CD4-positive, alpha-beta T cell (primary cell): ENCODE data around the gene CD99L2. TPM values are rescaled to one million over a fixed set of nuclear protein-coding genes. Genes with fewer than 3 reads are reported as not detected.

Experiments
- ATAC-seq: fragments of 200-7000 bp; cut with Tn5 transposase; one replicate; pipeline ENCODE4 v1.10.0; 2022; ENCODE audit warnings: mild to moderate bottlenecking; ENCODE audit not compliant: poor library complexity
- CTCF ChIA-PET: fragments of 350-600 bp; sonication (Branson Sonifier 250); formaldehyde crosslinking; loops from one replicate; lab custom pipeline; 2021; ENCODE audit warnings: antibody characterized with exemption, inconsistent platforms; lab: Charles Lee
- POLR2A ChIA-PET: fragments of 350-600 bp; sonication (Branson Sonifier 250); formaldehyde crosslinking; loops from one replicate; lab custom pipeline; 2021; ENCODE audit warnings: antibody characterized with exemption, inconsistent platforms; lab: Charles Lee
- DNase-seq, 14 experiments: peaks; one replicate each; pipeline ENCODE4 v3.0.0-alpha.2; 2013 to 2020; ENCODE audit warnings: mixed read lengths in 2 of 14
- H3K27ac ChIP-seq, 2 donors: one replicate each; pipeline versions ENCODE4 v1.5.1 to v1.7.0; 2013; ENCODE audit warnings: low read length in 2 of 2, low read depth in 1 of 2, mild to moderate bottlenecking in 1 of 2
- H3K27me3 ChIP-seq, 2 experiments: 1 replicate in 1 of 2; 2 replicates in 1 of 2; pipeline versions ENCODE4 v1.6.1 to v1.7.0; 2013; ENCODE audit warnings: low read length in 2 of 2, control low read depth in 1 of 2, mild to moderate bottlenecking in 1 of 2, moderate library complexity in 1 of 2; ENCODE audit not compliant: insufficient read depth in 2 of 2, control insufficient read depth in 1 of 2
- H3K36me3 ChIP-seq: one replicate; pipeline ENCODE4 v1.6.1; 2013; ENCODE audit warnings: low read length, control low read depth; ENCODE audit not compliant: insufficient read depth
- H3K4me1 ChIP-seq: one replicate; pipeline ENCODE4 v1.6.1; 2013; ENCODE audit warnings: low read length, control low read depth; ENCODE audit not compliant: insufficient read depth
- H3K4me3 ChIP-seq: one replicate; pipeline ENCODE4 v1.5.1; 2013; ENCODE audit warnings: mild to moderate bottlenecking, low read length, moderate library complexity
- H3K9me3 ChIP-seq, 2 experiments: 1 replicate in 1 of 2; 2 replicates in 1 of 2; pipeline versions ENCODE4 v1.6.1 to v1.7.0; 2013; ENCODE audit warnings: low read length in 2 of 2, mild to moderate bottlenecking in 2 of 2, control low read depth in 1 of 2, moderate library complexity in 1 of 2; ENCODE audit not compliant: control insufficient read depth in 1 of 2, insufficient read depth in 1 of 2
- H3K27ac Mint-ChIP-seq: one replicate; pipeline ENCODE4 v1.8.0; 2020; ENCODE audit warnings: mixed read lengths
- H3K27me3 Mint-ChIP-seq: one replicate; pipeline ENCODE4 v1.8.0; 2021; ENCODE audit warnings: mixed read lengths
- H3K36me3 Mint-ChIP-seq: one replicate; pipeline ENCODE4 v1.8.0; 2021; ENCODE audit warnings: low read depth, mixed read lengths
- H3K4me1 Mint-ChIP-seq: one replicate; pipeline ENCODE4 v1.8.0; 2021; ENCODE audit warnings: low read depth, mixed read lengths
- H3K4me3 Mint-ChIP-seq: one replicate; pipeline ENCODE4 v1.8.0; 2020; ENCODE audit warnings: mild to moderate bottlenecking, mixed read lengths
- H3K9me3 Mint-ChIP-seq: one replicate; pipeline ENCODE4 v1.8.0; 2020; ENCODE audit warnings: mixed read lengths
- CTCF ChIP-seq: fragments of 200-600 bp; IDR thresholded peaks from one replicate; pipeline ENCODE4 v1.8.0; 2022; ENCODE audit warnings: antibody characterized with exemption, mild to moderate bottlenecking
- intact Hi-C, 2 experiments: fragments of 100-400 bp; cut with DNase I in 1 of 2; cut with micrococcal nuclease in 1 of 2; formaldehyde crosslinking; loops; one replicate each; pipeline versions ENCODE4 v1.15.1 to v1.9.0; 2023 to 2025; cut with DNase I, micrococcal nuclease
- total RNA-seq, 174 experiments: library from RNA in 2 of 174; stranded (reverse) in 2 of 174; gene quantifications; one replicate each; pipeline ENCODE4 v1.2.3 and lab custom pipeline; 2021 to 2026

The CD99L2 gene
- total RNA-seq, 2 experiments from 2014 or later = 5.3 to 6.5 TPM

- Mint-ChIP-seq H3K27ac (no peak overlapping the region), H3K4me1 (no peaks in the 10 kb centered on the region), H3K9me3 (no peaks in the 10 kb centered on the region), H3K4me3 (no peak overlapping the region), H3K27me3 (no peaks in the 10 kb centered on the region), H3K36me3 (peaks cover 57% of the 10 kb centered on the region)
- Histone ChIP-seq H3K36me3 (peaks cover 28% of the 10 kb centered on the region), H3K4me1 (peaks cover 3% of the 10 kb centered on the region), H3K4me3 (no peak overlapping the region), H3K27me3 (no peaks in the 10 kb centered on the region), H3K27ac (no peak overlapping the region), H3K9me3 (no peaks in the 10 kb centered on the region)
- ChIA-PET CTCF (no interaction called here), POLR2A (no interaction called here)
- no peak for ATAC-seq
- DNase-seq = no peak
- intact Hi-C loops = no loop called here
- TF ChIP-seq CTCF = no peak
These were observed 141.1 kb downstream of the CD99L2 start for GRCh38 chrX:150757371-150757770.

DNA sequence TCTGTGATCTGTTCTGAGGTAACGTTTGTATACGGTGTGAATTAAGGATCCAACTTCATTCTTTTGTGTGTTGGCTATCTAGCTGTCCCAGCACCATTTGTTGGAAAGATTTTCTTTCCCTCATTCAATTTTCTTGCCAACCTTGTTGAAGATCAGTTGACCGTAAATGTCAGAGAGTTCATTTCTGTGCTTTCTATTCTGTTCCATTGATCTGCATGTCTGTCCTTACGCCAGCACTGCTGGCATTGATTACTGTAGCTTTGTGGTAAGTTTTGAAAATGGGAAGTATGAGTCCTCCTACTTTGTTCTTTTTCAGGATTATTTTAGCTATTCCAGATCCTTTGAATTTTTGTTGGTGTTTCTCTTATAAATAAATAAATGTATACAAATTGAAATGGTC is 144.5 kb downstream of the CD99L2 start:
- no peak overlapping the region for H3K27ac ChIP-seq
- ChIA-PET CTCF (no interaction called here), POLR2A (interaction anchor here (1.1 kb wide), 1 partner anchor 10 kb away, joined by 3 read pairs; no protein-coding TSS in a partner anchor)
- DNase-seq = no peak
- H3K4me3 Mint-ChIP-seq = no peak overlapping the region
- peaks cover 3% of the 10 kb centered on the region for H3K4me1 ChIP-seq
- no peak overlapping the region for H3K27ac Mint-ChIP-seq
- no peaks in the 10 kb centered on the region for H3K27me3 Mint-ChIP-seq
- ATAC-seq = no peak
- H3K36me3 Mint-ChIP-seq = peaks cover 83% of the 10 kb centered on the region
- H3K9me3 Mint-ChIP-seq = no peaks in the 10 kb centered on the region
- no peak for TF ChIP-seq CTCF
- H3K27me3 ChIP-seq = no peaks in the 10 kb centered on the region
- no peak overlapping the region for H3K4me3 ChIP-seq
- H3K36me3 ChIP-seq = peaks cover 29% of the 10 kb centered on the region
- H3K9me3 ChIP-seq = no peaks in the 10 kb centered on the region
- intact Hi-C loops = no loop called here
- no peaks in the 10 kb centered on the region for H3K4me1 Mint-ChIP-seq

GRCh38 chrX:150753357-150753756 is 145.1 kb downstream of the CD99L2 start:
- Mint-ChIP-seq H3K27me3 (no peaks in the 10 kb centered on the region), H3K36me3 (peaks cover 83% of the 10 kb centered on the region), H3K4me3 (no peak overlapping the region), H3K9me3 (no peaks in the 10 kb centered on the region), H3K27ac (no peak overlapping the region), H3K4me1 (no peaks in the 10 kb centered on the region)
- CTCF ChIA-PET = no interaction called here
- ATAC-seq = no peak
- intact Hi-C loops = no loop called here
- TF ChIP-seq CTCF = no peak
- H3K27ac ChIP-seq = no peak overlapping the region
- POLR2A ChIA-PET = no interaction called here
- no peak overlapping the region for H3K4me3 ChIP-seq
- no peak for DNase-seq
- H3K9me3 ChIP-seq = no peaks in the 10 kb centered on the region
- peaks cover 29% of the 10 kb centered on the region for H3K36me3 ChIP-seq
- no peaks in the 10 kb centered on the region for H3K27me3 ChIP-seq
- peaks cover 3% of the 10 kb centered on the region for H3K4me1 ChIP-seq
